Fibroblast of the conjunctiva (primary cell): ENCODE measurements around the gene CCDC7.
"Not testable (repeated sequence)": the region's sequence is repeated elsewhere in the genome, so short reads cannot be mapped to it uniquely, and the experiment has no call there.

ENCODE experiments used
- DNase-seq: peaks from one replicate; pipeline ENCODE4 v3.0.0-alpha.2; 2010; ENCODE audit warnings: low read depth

CCDC7 gene

DNA sequence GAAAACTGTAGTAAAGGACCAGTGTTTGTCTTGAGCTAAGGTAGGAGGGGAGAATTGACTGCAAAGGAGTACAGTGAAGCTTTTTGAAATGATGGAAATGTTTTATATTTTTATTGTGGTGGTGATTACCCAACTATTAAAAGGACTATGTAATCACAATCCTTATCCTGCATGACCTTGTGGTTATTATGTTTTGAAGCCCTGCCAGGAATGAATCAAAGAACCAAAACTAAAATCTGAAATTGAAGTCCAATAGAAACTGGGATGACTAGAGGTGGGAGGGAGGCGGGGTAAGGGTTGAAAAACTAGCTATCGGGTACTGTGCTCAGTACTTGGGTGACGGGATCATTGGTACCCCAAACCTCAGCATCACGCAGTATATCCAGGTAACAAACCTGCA lies 8.2 kb downstream of the CCDC7 start:
- DNase-seq = no peak

DNA sequence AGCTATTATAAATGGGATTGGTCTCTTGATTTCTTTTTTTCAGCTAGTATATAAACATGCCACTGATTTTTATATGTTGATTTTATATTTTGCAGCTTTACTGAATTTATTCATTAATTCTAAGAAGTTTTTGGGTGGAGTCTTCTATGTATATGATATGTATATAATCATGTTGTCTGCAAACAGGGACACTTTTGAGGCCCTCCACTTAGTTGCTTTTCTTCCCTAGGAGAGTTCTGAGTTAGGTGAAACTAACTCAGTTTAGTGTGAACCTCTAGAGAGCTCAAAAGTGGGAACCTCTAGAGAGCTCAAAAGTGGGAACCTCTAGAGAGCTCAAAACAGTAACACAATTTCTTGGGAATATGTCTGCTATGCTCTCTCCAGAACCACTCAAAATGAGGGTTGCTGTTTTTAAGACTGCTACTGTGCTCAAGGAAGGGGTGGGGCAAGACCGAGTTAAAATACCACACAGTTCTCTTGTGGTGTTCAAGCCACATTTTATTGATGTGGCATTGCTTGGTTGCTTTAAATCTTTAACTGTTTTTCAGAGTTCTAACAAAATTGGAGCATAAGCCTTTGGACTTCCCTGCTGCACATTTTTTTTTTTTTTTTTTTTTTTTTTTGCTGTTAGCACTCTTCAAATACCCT lies 13.2 kb downstream of the CCDC7 start:
- DNase-seq = no peak

DNA sequence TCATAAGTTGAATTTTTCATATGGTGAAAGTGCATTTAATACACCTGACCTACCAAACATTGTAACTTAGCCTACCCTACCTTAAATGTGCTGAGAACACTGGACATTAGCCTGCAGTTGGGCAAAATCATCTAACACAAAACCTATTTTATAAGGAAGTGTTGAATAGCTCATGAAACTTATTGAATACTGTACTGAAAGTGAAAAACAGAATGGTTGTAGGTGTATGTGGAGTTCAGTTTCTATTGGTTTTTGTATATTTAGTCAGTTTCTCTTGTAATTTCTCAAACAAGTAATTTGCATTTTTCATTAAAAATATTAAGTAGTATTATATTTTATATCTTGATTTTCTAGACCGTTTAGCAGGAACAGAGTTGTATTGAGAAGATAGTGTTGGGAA lies 15.3 kb downstream of the CCDC7 start:
- DNase-seq = no peak

DNA sequence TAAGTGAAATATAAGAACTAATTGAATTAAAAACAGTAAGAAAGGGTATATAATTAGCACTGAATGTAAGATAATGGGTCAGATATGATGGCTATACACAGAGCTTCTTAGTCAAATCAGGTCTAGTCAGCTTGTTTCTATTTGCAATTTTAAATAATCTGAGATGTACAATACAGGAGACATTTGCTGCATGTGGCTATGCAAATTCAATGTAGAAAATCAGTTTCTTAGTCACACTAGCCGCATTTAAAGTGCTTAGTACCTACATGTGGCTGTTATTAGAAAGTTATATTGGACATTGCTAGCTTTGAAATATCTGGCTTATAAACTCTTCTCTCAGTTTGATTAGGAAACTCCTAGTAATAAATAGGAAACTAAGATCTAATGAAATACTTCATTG lies 25.3 kb downstream of the CCDC7 start:
- no peak for DNase-seq

DNA sequence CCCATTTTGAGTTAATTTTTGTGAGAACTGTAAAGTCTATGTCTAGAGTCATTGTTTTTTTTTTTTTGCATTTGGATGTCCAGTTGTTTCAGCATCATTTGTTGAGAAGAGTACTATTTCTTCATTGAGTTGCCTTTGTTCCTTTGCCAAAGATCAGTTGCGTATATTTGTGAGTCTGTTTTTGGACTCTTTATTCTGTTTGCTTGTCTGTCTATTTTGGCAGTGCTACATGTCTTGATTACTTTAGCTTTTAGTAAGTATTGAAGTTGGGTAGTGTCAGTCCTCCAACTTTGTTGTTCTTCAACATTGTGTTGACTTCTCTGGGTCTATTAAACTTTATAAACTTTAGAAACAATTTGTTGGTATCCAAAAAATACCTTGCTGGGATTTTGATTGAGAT lies 31.6 kb downstream of the CCDC7 start:
- no peak for DNase-seq

DNA sequence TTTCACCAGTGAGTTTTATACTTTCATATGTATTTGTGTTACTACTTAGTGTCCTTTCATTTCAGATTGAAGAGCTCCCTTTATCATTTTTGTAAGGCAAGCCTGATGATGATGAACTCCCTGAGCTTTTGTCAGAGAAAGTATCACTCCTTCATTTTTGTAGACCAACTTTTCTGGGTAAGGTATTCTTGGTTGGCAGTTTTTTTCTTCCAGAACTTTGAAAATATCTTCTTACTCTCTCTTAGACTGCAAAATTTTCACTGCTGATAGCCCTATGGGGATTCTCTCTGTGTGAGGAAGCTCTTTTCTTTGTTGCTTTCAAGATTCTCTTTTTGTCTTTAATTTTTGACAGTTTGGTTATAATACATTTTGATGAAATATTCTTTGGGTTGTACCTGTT lies 35.7 kb downstream of the CCDC7 start:
- no peak for DNase-seq

DNA sequence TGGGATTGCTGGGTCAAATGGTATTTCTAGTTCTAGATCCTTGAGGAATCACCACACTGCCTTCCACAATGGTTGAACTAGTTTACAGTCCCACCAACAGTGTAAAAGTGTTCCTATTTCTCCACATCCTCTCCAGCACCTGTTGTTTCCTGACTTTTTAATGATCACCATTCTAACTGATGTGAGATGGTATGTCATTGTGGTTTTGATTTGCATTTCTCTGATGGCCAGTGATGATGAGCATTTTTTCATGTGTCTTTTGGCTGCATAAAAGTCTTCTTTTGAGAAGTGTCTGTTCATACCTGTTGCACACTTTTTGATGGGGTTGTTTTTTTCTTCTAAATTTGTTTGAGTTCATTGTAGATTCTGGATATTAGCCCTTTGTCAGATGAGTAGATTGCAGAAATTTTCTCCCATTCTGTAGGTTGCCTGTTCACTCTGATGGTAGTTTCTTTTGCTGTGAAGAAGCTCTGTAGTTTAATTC lies 37.1 kb downstream of the CCDC7 start:
- not testable (repeated sequence) for DNase-seq

DNA sequence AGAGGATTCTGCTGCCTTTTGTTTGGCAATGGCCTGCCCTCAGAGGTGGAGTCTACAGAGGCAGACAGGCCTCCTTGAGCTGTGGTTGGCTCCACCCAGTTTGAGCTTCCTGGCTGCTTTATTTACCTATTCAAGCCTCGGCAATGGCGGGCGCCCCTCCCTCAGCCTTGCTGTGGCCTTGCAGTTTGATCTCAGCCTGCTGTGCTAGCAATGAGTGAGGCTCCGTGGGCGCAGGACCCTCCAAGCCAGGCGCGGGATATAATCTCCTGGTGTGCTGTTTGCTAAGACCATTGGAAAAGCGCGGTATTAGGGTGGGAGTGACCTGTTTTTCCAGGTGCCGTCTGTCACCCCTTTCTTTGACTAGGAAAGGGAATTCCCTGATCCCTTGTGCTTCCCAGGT lies 42.1 kb downstream of the CCDC7 start:
- not testable (repeated sequence) for DNase-seq

DNA sequence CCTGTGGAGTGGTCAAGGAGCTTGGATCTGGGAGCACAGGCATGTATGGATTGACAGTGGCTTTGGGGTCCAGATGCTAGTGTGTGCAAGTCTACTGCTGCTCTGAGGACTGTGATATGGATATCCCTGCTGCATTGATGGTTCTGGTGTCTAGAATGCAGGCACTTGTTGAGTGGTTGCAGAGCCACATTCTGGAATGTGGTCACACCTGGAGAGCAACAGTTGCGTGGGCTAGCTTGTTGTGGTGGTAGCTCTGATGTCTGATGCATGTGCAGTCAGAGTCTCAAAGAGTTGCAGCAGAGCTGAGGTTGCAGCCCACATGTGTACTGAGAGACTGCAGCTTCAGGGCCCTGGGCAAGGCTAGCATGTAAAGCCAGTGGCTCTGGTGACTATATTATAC lies 43.2 kb downstream of the CCDC7 start:
- no peak for DNase-seq

DNA sequence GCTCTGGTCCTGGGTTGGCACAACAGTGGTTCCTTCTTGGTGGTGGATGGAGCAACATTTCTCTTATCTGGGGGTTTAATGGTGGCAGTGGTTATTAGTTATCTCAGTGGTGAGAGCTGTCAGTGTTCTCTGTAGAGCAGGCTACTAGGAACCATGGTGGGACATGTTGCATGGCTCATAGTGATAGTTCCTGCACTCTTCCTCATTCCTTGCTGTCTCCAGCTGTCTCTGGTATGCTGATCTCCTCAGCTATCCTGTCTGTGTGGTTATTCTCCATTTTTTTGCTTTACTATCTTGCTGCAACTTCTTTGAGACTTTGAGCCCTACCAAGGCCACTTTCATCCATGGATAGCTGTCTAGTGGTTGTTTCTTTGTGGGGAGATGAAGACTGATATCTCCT lies 44.0 kb downstream of the CCDC7 start:
- no peak for DNase-seq

DNA sequence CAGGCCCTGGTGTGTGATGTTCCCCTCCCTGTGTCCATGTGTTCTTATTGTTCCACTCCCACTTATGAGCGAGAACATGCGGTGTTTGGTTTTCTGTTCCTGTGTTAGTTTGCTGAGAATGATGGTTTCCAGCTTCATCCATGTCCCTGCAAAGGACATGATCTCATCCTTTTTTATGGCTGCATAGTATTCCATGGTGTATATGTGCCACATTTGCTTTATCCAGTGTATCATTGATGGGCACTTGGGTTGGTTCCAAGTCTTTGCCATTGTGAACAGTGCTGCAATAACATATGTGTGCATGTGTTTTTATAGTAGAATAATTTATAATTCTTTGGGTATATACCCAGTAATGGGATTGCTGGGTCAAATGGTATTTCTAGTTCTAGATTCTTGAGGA lies 48.6 kb downstream of the CCDC7 start:
- not testable (repeated sequence) for DNase-seq

DNA sequence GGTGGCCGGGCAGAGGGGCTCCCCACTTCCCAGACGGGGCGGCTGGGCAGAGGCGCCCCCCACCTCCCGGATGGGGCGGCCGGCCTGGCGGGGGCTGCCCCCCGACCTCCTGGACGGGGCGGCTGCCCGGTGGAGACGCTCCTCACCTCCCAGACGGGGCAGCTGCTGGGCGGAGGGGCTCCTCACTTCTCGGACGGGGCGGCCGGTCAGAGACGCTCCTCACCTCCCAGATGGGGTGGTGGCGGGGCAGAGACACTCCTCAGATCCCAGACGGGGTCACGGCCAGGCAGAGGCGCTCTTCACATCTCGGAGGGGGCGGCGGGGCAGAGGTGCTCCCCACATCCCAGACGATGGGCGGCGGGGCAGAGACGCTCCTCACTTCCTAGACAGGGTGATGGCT lies 54.2 kb downstream of the CCDC7 start:
- DNase-seq = not testable (repeated sequence)

DNA sequence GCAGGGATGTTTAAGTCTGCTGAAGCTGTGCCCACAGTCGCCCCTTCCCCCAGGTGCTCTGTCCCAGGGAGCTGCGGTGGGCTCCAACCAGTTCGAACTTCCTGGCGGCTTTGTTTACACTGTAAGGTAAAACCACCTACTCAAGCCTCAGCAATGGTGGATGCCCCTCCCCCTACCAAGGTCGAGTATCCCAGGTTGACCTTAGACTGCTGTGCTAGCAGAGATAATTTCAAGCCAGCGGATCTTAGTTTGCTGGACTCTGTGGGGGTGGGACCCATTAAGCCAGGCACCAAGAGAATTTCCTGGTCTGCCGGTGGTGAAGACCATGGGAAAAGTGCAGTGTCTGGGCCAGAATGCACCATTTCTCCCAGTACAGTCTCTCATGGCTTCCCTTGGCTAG lies 56.0 kb downstream of the CCDC7 start:
- no peak for DNase-seq

DNA sequence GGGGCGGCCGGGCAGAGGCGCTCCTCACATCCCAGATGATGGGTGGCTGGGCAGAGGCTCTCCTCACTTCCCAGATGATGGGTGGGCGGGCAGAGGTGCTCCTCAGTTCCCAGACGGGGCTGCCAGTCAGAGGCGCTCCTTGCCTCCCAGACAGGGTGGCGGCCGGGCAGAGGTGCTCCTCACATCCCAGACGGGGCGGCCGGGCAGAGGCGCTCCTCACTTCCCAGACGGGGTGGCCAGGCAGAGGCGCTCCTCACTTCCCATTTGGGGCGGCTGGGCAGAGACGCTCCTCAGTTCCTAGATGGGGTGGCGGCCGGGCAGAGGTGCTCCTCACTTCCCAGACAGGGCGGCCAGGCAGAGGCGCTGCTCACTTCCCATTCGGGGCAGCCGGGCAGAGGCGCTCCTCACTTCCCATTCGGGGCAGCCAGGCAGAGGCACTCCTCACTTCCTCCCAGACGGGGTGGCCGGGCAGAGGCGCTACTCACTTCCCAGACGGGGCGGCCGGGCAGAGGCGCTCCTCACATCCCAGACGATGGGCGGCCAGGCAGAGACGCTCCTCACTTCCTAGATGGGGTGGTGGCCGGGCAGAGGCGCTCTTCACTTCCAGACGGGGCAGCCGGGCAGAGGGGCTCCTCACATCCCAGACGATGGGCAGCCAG lies 60.0 kb downstream of the CCDC7 start:
- DNase-seq = not testable (repeated sequence)

DNA sequence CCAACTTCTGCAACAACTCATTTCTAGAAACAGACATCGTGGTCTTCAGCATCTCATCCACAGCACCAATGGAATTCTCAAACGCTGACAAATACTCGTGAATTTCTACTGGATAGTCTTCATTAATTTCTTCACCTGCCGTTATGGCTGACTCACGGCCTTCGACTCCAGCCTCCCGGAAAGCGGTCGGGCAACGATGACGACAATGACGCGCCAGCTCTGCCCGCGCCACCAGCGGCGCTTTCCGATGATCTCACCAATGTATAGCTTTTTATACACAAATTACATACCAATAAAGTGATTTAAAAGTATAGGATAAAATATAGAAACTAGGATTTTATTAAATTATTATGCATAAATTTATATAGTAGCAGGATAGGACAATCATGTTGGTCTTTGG lies 65.7 kb downstream of the CCDC7 start:
- no peak for DNase-seq

DNA sequence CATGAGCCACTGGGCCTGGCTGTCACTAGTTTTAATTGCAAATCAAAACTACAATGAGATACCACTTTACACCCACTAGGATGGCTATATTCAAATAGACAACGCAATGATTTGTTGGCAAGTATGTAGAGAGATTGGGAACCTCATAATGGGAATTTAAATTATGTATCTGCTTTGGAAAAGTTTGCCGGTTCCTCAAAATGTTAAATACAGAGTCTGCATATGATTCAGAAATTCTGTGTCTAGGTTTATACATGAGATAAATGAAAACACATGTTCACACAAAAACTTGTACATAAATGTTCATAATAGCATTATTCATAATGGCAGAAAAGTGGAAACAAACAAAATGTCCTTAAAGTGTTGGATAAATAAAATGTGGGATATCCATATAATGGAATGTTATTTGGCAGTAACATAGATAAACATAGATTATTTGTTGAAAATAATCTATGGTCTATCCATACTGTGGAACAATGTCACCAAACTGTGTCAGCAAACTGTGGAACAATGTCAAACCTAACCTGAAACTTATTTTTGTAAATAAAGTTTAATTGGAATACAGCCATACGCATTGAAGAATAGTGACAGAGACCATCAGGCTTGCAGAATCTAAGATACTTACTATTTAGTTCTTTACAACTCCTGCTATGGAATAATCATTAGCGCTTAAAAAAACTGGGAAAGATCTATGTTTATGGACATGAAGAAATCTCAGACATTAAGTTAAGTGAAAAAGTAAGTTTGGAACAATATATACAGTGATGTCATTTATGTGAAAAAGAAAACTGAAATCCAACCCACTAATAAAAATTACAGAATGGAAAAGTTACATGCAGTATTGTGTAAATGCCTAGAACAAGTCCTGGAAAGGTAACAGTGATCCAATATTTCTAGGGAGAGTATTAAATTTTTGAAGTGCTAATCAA lies 70.9 kb downstream of the CCDC7 start:
- no peak for DNase-seq

DNA sequence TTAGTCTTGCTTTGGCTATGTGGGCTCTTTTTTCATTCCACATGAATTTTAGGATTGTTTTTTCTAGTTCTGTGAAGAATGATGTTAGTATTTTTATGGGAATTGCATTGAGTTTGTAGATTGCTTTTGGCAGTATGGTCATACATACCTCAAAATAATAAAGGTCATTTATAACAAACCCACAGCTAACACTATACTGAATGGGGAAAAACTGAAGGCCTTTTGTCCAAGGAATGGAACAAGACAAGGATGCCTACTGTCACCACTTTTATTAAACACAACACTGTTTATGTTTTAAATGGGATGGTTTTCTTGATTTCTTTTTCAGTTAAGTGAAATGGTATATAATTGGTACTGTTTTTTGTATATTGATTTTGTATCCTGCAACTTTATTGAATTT lies 84.3 kb downstream of the CCDC7 start:
- DNase-seq = no peak

DNA sequence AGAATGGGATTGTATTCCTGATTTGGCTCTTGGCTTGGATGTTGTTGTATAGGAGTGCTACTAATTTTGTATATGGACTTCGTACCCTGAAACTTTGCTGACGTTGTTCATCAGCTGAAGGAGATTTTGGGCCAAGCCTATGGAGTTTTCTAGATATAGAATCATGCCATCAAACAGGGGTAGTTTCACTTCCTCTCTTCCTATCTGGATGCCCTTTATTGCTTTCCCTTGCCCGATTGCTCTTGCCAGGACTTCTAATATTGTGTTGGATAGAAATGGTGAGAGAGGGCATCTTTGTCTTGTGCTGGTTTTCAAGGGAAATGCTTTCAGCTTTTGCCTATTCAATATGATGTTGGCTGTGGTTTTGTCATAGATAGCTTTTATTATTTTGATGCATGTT lies 92.3 kb downstream of the CCDC7 start:
- DNase-seq = no peak

DNA sequence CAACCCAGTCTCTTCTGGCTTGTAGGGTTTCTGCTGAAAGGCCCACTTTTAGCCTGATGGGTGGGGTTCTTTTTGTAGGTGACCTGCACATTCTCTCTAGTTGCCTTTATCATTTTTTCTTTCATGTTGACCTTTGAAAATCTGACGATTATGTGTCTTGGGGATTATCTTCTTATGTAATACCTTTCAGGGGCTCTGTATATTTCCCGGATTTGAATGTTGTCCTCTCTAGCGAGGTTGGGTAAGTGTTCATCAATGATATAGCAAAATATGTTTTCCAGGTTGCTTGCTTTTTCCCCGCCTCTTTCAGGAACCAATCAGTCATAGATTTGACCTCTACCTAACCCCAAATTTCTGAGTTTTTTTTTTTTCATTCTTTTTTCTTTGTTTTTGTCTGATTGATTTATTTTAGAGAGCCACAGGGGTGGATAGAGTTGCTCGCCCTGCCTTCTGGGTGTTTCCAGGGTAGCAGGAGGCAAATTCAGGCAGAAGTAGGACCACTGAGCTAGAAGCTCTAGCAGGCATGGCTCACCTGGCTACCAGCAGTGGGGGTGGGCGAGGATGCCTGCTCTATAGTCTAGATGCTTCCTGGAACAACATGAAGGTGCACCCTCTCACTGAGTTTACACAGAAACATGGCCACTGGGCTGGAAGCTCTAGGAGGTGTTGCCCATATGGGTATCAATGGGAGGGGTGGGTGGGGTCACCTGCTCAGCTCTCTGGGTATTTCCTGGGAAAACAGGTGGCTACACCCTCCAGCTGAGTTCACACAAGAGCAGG lies 94.9 kb downstream of the CCDC7 start:
- DNase-seq = no peak

DNA sequence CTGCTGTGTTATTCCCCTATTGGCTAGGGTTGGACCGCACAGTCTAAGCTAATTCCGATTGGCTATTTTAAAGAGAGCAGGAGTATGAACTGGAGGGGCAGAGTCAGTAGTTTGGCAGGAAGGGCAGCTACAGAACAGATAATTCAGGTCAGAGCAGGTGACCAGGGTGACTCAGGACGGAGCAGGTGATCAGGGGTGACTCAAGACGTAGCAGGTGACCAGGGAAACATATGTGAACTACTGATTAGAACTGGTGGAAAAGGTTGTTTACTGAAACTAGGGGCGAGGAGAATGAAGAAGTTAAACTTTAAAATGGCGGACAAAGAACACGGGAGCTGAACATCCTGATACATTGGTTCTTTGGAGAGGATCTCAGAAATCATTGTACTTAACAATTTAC lies 102.3 kb downstream of the CCDC7 start:
- DNase-seq = no peak

DNA sequence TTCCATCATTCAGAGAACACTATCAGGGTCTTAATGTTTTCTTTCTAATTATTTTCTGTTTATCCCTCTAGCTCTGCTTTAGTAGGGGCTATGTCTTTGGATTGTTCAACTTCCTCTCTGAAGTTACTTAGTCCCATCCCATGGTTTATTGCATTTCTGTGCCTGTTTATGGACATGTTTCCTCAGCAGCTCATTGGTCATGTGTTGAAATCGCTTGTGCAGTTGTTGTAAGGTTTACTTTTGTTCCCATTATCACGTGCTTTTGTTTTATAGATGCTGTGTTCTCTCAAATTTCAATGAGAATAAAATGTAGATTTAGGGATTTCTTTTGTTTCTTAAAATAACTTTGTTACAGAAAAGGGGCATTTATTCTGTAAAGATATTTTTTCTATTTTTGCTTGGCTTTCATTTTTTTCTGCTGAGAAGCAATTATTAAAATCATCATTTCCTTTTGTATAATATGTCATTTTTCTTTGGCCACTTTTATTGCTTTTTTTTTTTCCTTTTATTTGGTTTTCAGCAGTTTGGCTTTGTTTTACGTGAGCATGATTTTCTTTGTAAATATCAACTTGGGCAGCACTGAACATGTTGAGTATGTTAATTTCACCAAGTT lies 110.9 kb downstream of the CCDC7 start:
- no peak for DNase-seq

DNA sequence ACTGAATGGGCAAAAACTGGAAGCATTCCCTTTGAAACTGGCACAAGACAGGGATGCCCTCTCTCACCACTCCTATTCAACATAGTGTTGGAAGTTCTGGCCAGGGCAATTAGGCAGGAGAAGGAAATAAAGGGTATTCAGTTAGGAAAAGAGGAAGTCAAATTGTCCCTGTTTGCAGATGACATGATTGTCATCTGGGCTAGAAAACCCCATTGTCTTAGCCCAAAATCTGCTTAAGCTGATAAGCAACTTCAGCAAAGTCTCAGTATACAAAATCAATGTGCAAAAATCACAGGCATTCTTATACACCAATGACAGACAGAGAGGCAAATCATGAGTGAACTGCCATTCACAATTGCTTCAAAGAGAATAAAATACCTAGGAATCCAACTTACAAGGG lies 116.8 kb downstream of the CCDC7 start:
- not testable (repeated sequence) for DNase-seq
